GM12873 (cell line): Measurements from ENCODE around the gene ZFYVE19.

Source experiments
- CTCF ChIP-seq: IDR thresholded peaks from 2 replicates; pipeline ENCODE4 v1.5.1; 2012; ENCODE audit warnings: low read depth, mild to moderate bottlenecking, moderate library complexity, low read length, control low read depth; ENCODE audit not compliant: insufficient read depth; ENCODE audit errors: missing control alignments

The ZFYVE19 gene

GRCh38 chr15:40772014-40772413 lies 34.9 kb upstream of the ZFYVE19 start:
- TF ChIP-seq CTCF = no peak

GRCh38 chr15:40773496-40773895 lies 33.4 kb upstream of the ZFYVE19 start:
- TF ChIP-seq CTCF = no peak

- no peak for TF ChIP-seq CTCF
These were observed 33.0 kb upstream of the ZFYVE19 start for GRCh38 chr15:40773902-40774301.

GRCh38 chr15:40775007-40775406 lies 31.9 kb upstream of the ZFYVE19 start:
- TF ChIP-seq CTCF = no peak

- no peak for TF ChIP-seq CTCF
These were observed 31.0 kb upstream of the ZFYVE19 start for GRCh38 chr15:40775740-40776536.

GRCh38 chr15:40776537-40777141 lies 30.2 kb upstream of the ZFYVE19 start:
- no peak for TF ChIP-seq CTCF

GRCh38 chr15:40782609-40783227 lies 24.2 kb upstream of the ZFYVE19 start:
- peak; percentile 98 for TF ChIP-seq CTCF
